IPS-20b (cell line): ENCODE measurements around the gene NOC4L.
"Not testable (repeated sequence)": the region's sequence is repeated elsewhere in the genome, so short reads cannot be mapped to it uniquely, and the experiment has no call there.

Source experiments
- H3K27ac ChIP-seq: one replicate; pipeline ENCODE4 v1.5.1; 2013; ENCODE audit warnings: low read length
- H3K27me3 ChIP-seq: 2 replicates; pipeline ENCODE4 v1.6.1; 2013; ENCODE audit warnings: mild to moderate bottlenecking, low read length, inconsistent platforms; ENCODE audit not compliant: insufficient read depth
- H3K36me3 ChIP-seq: 2 replicates; pipeline ENCODE4 v1.6.1; 2013; ENCODE audit warnings: low read depth, mild to moderate bottlenecking, inconsistent platforms, low read length, moderate library complexity; ENCODE audit not compliant: insufficient read depth
- H3K4me1 ChIP-seq: 2 replicates; pipeline ENCODE4 v1.6.1; 2013; ENCODE audit warnings: mild to moderate bottlenecking, control low read depth, inconsistent platforms, low read length, moderate library complexity; ENCODE audit not compliant: insufficient read depth
- H3K4me3 ChIP-seq: 2 replicates; pipeline ENCODE4 v1.5.1; 2013; ENCODE audit warnings: mild to moderate bottlenecking, low read length, inconsistent platforms
- H3K9ac ChIP-seq: 2 replicates; pipeline ENCODE4 v1.6.1; 2013; ENCODE audit warnings: low read depth, mild to moderate bottlenecking, inconsistent platforms, low read length, moderate library complexity
- H3K9me3 ChIP-seq: 2 replicates; pipeline ENCODE4 v1.6.1; 2013; ENCODE audit warnings: mild to moderate bottlenecking, low read depth, low read length, inconsistent platforms; ENCODE audit not compliant: insufficient read depth

NOC4L gene

GRCh38 chr12:132194556-132194955, 50.3 kb downstream of the NOC4L start:
- Histone ChIP-seq H3K4me1 (no peaks in the 10 kb centered on the region), H3K9ac (no peak overlapping the region), H3K27me3 (peaks cover 74% of the 10 kb centered on the region), H3K27ac (no peak overlapping the region), H3K4me3 (no peak overlapping the region), H3K36me3 (no peaks in the 10 kb centered on the region), H3K9me3 (peaks cover 10% of the 10 kb centered on the region; the same call in 1 of the 2 replicates)

DNA sequence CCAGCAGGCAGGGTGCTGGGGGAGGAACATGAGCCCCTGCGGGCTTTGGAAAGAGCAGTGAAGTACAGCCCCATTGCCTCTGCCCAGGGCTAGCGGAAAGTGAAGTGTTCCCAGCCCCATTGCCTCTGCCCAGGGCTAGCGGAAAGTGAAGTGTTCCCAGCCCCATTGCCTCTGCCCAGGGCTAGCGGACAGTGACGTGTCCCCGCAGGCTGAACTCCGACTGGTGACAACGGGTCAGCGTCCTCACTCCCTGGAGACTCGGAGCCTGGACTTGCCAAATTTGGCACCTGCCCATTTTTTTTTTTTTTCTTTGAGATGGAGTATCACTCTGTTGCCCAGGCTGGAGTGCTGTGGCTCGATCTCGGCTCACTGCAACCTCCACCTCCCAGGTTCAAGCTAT, 51.0 kb downstream of the NOC4L start:
- not testable (repeated sequence) for H3K4me3 ChIP-seq, H3K4me1 ChIP-seq, H3K9ac ChIP-seq, H3K36me3 ChIP-seq, H3K27ac ChIP-seq
- Histone ChIP-seq H3K27me3 (peaks cover 74% of the 10 kb centered on the region), H3K9me3 (peaks cover 10% of the 10 kb centered on the region; the same call in 1 of the 2 replicates)

DNA sequence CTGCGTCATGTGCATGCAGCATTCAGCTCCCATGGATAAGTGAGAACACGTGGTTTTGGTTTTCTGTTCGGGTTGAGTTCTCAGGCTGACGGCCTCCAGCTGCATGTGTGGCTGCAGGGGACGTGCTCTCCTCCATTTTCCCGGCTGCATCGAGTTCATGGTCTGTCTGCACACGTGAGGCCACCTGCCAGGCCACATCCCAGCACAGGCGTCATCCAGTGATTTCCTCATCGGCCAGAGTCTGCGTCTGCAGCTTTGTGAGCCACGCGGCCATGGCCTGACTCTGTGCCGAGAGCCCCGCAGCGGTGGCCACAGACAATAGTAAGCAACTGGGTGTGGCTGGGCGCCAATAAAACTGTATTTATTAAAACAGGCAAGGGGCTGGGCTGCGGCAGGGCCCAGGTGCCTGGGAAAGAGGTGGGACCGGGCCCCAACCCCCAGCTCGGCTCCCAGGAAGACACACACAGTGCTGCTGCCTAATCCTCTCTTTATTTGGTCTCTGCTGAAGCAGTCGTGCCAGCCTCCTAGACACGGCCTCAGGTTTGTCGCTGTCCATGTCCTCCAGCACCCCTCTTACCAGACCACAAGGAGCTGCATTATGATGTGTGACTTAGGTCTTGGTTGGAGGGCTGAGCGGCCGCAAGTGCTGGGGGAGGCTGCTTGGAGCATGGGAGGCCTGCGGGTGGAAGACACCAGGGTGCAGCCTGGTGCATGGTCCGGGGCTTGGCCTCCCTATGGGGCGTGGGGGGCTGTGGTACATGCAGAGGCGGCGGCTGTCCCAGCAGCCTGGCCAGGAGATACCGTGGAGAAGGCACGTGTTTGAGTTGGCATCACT, 52.0 kb downstream of the NOC4L start:
- H3K27ac ChIP-seq, result no peak overlapping the region
- no peak overlapping the region for H3K9ac ChIP-seq
- no peaks in the 10 kb centered on the region for H3K4me1 ChIP-seq
- no peaks in the 10 kb centered on the region for H3K36me3 ChIP-seq
- H3K27me3 ChIP-seq, result peaks cover 74% of the 10 kb centered on the region
- peaks cover 10% of the 10 kb centered on the region; the same call in 1 of the 2 replicates for H3K9me3 ChIP-seq
- H3K4me3 ChIP-seq, result no peak overlapping the region

DNA sequence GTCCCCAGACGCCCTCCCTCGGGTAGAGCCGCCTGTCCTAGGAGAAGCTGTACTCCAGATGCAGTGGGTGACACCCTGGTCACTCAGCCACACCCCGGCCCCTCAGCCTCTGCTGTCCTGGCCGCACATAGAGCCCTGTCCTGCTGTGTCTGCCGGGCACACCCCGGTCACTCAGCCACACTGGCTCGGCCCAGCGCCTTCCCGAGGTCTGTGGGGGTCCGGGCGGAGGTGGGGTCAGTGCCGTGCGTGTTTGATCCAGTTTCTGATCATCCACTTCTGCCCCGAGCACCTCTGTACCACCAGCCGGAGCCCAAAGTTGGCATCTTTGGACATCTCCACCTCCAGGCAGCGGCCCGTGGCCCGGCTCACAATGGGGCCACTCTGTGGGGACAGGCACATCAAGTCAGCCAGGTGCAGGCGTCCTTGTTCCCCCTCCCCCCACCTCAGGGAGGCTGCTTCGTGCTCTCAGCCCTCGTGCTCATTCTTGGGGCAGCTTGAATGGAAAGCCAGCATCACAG, 52.7 kb downstream of the NOC4L start:
- Histone ChIP-seq H3K9me3 (peaks cover 10% of the 10 kb centered on the region; the same call in 1 of the 2 replicates), H3K36me3 (no peaks in the 10 kb centered on the region), H3K4me3 (no peak overlapping the region), H3K4me1 (no peaks in the 10 kb centered on the region), H3K27ac (no peak overlapping the region), H3K27me3 (peaks cover 72% of the 10 kb centered on the region), H3K9ac (no peak overlapping the region; the same call in 1 of the 2 replicates)

DNA sequence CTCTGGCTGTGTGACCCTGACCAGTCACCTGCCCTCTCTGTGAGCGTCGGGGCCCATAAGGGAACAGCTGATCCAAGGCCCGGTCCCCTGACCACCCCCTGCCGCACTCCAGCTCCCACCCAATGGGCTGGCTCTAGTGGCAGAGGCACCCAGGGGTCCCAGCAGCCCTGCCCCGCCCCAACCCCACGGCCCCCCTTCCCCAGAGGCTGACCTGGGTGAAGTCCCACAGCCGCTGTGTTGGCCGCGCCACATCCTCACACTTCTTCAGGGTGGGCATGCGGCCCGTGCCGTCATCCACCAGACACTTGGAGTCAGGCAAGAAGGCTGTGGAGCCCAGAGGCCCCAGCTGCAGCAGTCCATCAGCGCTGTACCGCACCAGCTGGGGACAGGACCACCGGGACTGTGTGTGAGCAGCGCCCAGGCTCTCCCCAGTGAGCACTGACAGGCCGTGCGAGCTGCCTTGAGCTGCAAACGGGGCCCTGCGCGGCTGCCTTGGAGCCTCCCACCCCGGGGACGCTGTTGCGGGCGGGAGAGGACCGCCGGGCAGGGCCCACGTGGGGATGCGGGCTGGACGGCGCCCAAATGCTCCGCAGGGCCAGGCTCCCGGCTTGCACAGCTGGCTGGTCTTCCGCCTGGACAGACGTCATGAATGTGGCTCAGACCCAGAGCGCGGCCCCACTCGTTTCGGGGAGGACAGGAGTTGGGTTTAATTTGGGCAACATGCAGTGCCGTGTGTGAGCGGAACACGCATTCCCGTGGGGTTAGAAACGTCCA, 53.5 kb downstream of the NOC4L start:
- H3K27me3 ChIP-seq, result peaks cover 72% of the 10 kb centered on the region
- H3K4me1 ChIP-seq, result no peaks in the 10 kb centered on the region
- no peaks in the 10 kb centered on the region for H3K36me3 ChIP-seq
- no peak overlapping the region for H3K4me3 ChIP-seq
- no peak overlapping the region for H3K9ac ChIP-seq
- no peak overlapping the region for H3K27ac ChIP-seq
- H3K9me3 ChIP-seq, result peaks cover 10% of the 10 kb centered on the region; the same call in 1 of the 2 replicates

- H3K36me3 ChIP-seq, result no peaks in the 10 kb centered on the region
- peaks cover 2% of the 10 kb centered on the region; the same call in 1 of the 2 replicates for H3K9me3 ChIP-seq
- H3K9ac ChIP-seq, result no peak overlapping the region
- no peak overlapping the region for H3K4me3 ChIP-seq
- peaks cover 73% of the 10 kb centered on the region for H3K27me3 ChIP-seq
- H3K4me1 ChIP-seq, result no peaks in the 10 kb centered on the region
- no peak overlapping the region for H3K27ac ChIP-seq
These were observed 54.8 kb downstream of the NOC4L start for GRCh38 chr12:132199101-132199500.

DNA sequence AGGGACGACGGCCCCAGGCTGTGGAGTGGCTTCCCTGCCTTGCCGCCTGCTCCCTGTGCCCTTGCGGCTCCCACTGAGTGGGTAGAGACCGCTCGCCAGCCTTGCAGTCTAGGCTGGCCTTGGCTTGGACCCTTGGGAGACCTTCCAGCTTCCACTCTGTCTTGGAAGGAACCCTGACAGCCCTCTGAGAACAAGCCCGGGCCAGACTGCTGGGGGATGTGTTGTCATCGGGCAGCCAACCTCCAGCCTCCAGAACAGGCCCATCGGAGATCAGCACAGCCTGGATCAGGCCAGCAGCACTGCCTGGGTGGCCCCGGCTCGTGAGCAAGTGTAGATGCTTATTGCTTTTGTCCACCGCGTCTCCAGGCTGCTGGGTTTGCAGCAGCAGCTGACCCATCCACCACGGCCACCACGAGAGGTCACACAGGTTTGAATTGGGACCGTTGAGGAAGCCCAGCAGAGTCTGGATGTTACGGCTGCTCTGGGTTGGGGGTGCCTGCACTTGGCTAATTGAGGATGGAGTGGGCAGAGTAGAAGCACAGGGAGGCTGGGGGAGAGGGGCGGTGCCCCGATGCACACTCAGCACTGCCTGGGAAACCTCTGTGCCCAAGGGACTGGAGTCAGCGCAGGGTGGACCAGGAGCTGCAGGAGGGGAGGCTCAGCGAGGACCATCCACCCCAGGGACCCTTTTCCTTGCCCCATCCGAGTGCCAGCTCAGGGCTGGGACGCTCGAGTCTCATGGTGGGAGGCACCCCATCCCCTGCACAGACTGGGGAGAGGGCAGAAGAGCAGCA, 55.5 kb downstream of the NOC4L start:
- Histone ChIP-seq H3K27ac (no peak overlapping the region), H3K9ac (no peak overlapping the region), H3K4me3 (no peak overlapping the region), H3K4me1 (no peaks in the 10 kb centered on the region), H3K36me3 (no peaks in the 10 kb centered on the region), H3K9me3 (no peaks in the 10 kb centered on the region), H3K27me3 (peaks cover 73% of the 10 kb centered on the region)

DNA sequence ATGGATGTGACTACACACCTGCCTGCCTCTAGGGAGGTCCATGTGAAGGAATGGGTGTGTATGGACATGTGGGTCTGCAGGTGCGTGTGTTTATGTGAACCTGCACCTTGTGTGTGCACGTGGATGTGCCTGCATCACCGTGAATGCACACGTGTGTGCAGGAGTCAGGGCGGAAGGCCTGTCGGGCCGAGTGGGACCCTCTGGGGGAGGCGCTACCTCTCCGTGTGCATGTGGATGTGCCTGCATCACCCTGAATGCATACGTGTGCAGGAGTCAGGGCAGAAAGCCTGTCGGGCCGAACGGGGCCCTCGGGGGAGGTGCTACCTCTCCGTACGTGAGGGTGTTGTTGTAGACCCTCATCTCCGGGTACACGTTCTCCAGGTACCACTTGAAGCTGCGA, 56.5 kb downstream of the NOC4L start:
- Histone ChIP-seq H3K4me3 (no peak overlapping the region), H3K27ac (no peak overlapping the region), H3K27me3 (peaks cover 74% of the 10 kb centered on the region), H3K9me3 (no peaks in the 10 kb centered on the region), H3K4me1 (no peaks in the 10 kb centered on the region), H3K36me3 (no peaks in the 10 kb centered on the region), H3K9ac (no peak overlapping the region)

GRCh38 chr12:132201391-132202120, 57.3 kb downstream of the NOC4L start:
- no peaks in the 10 kb centered on the region for H3K4me1 ChIP-seq
- H3K4me3 ChIP-seq, result no peak overlapping the region
- no peak overlapping the region for H3K27ac ChIP-seq
- no peak overlapping the region for H3K9ac ChIP-seq
- no peaks in the 10 kb centered on the region for H3K9me3 ChIP-seq
- no peaks in the 10 kb centered on the region for H3K36me3 ChIP-seq
- peaks cover 74% of the 10 kb centered on the region for H3K27me3 ChIP-seq
